ENCODE measurements around the gene KCNA10.

KCNA10 gene

GRCh38 chr1:110551278-110551809 lies 32.4 kb upstream of the KCNA10 start:
- no peak for TF ChIP-seq ARNT (IDR thresholded peaks at IDR 0.05)
- no peak for TF ChIP-seq L3MBTL2 (conservative IDR thresholded peaks at IDR 0.05)
- TF ChIP-seq FOXA1 (IDR thresholded peaks at IDR 0.05): no peak
- TF ChIP-seq CTBP1 (IDR thresholded peaks at IDR 0.05; ENCODE audit: borderline replicate concordance): no peak
- no peak for TF ChIP-seq NFRKB (IDR thresholded peaks at IDR 0.05)
- no peak for TF ChIP-seq ZNF384 (IDR thresholded peaks at IDR 0.05)
- no peak for TF ChIP-seq HDGF (IDR thresholded peaks at IDR 0.05; ENCODE audit: borderline replicate concordance)
- TF ChIP-seq ELF4 (IDR thresholded peaks at IDR 0.05): no peak
- no peak for TF ChIP-seq TARDBP (IDR thresholded peaks at IDR 0.05)
- TF ChIP-seq SP1 (IDR thresholded peaks at IDR 0.05): no peak
- no peak for TF ChIP-seq FOXM1 (IDR thresholded peaks at IDR 0.05; ENCODE audit: borderline replicate concordance)
- TF ChIP-seq, protein P1, sequence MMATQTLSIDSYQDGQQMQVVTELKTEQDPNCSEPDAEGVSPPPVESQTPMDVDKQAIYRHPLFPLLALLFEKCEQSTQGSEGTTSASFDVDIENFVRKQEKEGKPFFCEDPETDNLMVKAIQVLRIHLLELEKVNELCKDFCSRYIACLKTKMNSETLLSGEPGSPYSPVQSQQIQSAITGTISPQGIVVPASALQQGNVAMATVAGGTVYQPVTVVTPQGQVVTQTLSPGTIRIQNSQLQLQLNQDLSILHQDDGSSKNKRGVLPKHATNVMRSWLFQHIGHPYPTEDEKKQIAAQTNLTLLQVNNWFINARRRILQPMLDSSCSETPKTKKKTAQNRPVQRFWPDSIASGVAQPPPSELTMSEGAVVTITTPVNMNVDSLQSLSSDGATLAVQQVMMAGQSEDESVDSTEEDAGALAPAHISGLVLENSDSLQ (IDR thresholded peaks at IDR 0.05): no peak
- TF ChIP-seq SUZ12 (IDR thresholded peaks at IDR 0.05): no peak
- TF ChIP-seq LEF1 (IDR thresholded peaks at IDR 0.05; ENCODE audit: borderline replicate concordance): no peak
- TF ChIP-seq BHLHE40 (IDR thresholded peaks at IDR 0.05; ENCODE audit: borderline replicate concordance): no peak
- no peak for TF ChIP-seq FOXK2 (IDR thresholded peaks at IDR 0.05)
- no peak for DNase-seq (ENCODE audit: extremely low spot score)
- ChIA-PET CTCF (no interaction called here), POLR2A (no interaction called here)

GRCh38 chr1:110549831-110550230 lies 30.9 kb upstream of the KCNA10 start:
- ChIA-PET POLR2A (no interaction called here), CTCF (no interaction called here)
- DNase-seq (ENCODE audit: extremely low spot score): no peak
- no peak for TF ChIP-seq HDGF (IDR thresholded peaks at IDR 0.05; ENCODE audit: borderline replicate concordance)
- no peak for TF ChIP-seq ELF4 (IDR thresholded peaks at IDR 0.05)
- TF ChIP-seq ZNF384 (IDR thresholded peaks at IDR 0.05): no peak
- TF ChIP-seq FOXM1 (IDR thresholded peaks at IDR 0.05; ENCODE audit: borderline replicate concordance): no peak
- no peak for TF ChIP-seq SUZ12 (IDR thresholded peaks at IDR 0.05)
- TF ChIP-seq, protein P1 (IDR thresholded peaks at IDR 0.05): no peak
- no peak for TF ChIP-seq NFRKB (IDR thresholded peaks at IDR 0.05)
- no peak for TF ChIP-seq BHLHE40 (IDR thresholded peaks at IDR 0.05; ENCODE audit: borderline replicate concordance)
- no peak for TF ChIP-seq L3MBTL2 (conservative IDR thresholded peaks at IDR 0.05)
- TF ChIP-seq TARDBP (IDR thresholded peaks at IDR 0.05): no peak
- TF ChIP-seq SP1 (IDR thresholded peaks at IDR 0.05): no peak
- TF ChIP-seq ARNT (IDR thresholded peaks at IDR 0.05): no peak
- no peak for TF ChIP-seq FOXK2 (IDR thresholded peaks at IDR 0.05)
- TF ChIP-seq LEF1 (IDR thresholded peaks at IDR 0.05; ENCODE audit: borderline replicate concordance): no peak
- no peak for TF ChIP-seq FOXA1 (IDR thresholded peaks at IDR 0.05)
- no peak for TF ChIP-seq CTBP1 (IDR thresholded peaks at IDR 0.05; ENCODE audit: borderline replicate concordance)

- no peak for TF ChIP-seq TARDBP (IDR thresholded peaks at IDR 0.05)
- no peak for TF ChIP-seq ELF4 (IDR thresholded peaks at IDR 0.05)
- no peak for TF ChIP-seq ZNF384 (IDR thresholded peaks at IDR 0.05)
- no peak for TF ChIP-seq FOXA1 (IDR thresholded peaks at IDR 0.05)
- no peak for TF ChIP-seq HDGF (IDR thresholded peaks at IDR 0.05; ENCODE audit: borderline replicate concordance)
- TF ChIP-seq, protein P1 (IDR thresholded peaks at IDR 0.05): no peak
- CTCF ChIA-PET: no interaction called here
- DNase-seq (ENCODE audit: extremely low spot score): peak; percentile 70
- POLR2A ChIA-PET: no interaction called here
Measured at GRCh38 chr1:110548381-110548780, 29.4 kb upstream of the KCNA10 start.

GRCh38 chr1:110547017-110547416 lies 28.0 kb upstream of the KCNA10 start:
- CTCF ChIA-PET: no interaction called here
- TF ChIP-seq FOXA1 (IDR thresholded peaks at IDR 0.05) (no peak), SUZ12 (IDR thresholded peaks at IDR 0.05) (no peak), HDGF (IDR thresholded peaks at IDR 0.05; ENCODE audit: borderline replicate concordance) (no peak), ZNF384 (IDR thresholded peaks at IDR 0.05) (no peak), FOXM1 (IDR thresholded peaks at IDR 0.05; ENCODE audit: borderline replicate concordance) (no peak), NFRKB (IDR thresholded peaks at IDR 0.05) (no peak), CTBP1 (IDR thresholded peaks at IDR 0.05; ENCODE audit: borderline replicate concordance) (no peak), SP1 (IDR thresholded peaks at IDR 0.05) (no peak), LEF1 (IDR thresholded peaks at IDR 0.05; ENCODE audit: borderline replicate concordance) (no peak), ELF4 (IDR thresholded peaks at IDR 0.05) (no peak), FOXK2 (IDR thresholded peaks at IDR 0.05) (no peak), L3MBTL2 (conservative IDR thresholded peaks at IDR 0.05) (no peak), ARNT (IDR thresholded peaks at IDR 0.05) (no peak), TARDBP (IDR thresholded peaks at IDR 0.05) (no peak), BHLHE40 (IDR thresholded peaks at IDR 0.05; ENCODE audit: borderline replicate concordance) (no peak)
- TF ChIP-seq, protein P1 (IDR thresholded peaks at IDR 0.05): no peak

DNA sequence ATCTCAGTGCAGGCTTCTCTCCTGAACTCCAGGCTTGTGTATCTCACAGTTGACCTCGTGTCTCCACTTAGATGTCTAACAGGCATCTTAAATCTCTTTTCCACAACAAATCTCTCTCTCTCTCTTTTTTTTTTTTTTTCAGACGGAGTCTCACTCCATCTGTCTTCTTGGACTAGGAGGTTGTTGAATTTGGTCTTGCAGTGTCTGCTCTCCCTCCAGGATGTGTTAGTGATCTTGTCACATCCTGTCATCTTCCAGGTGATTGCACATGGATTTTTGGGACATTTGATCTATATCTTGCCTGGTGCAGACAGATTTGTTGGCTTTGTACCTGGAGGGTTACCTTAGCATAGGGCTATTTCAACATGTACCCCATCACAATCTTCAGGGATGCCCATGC lies 26.5 kb upstream of the KCNA10 start:
- TF ChIP-seq FOXK2 (IDR thresholded peaks at IDR 0.05) (no peak), BHLHE40 (IDR thresholded peaks at IDR 0.05; ENCODE audit: borderline replicate concordance) (no peak), HDGF (IDR thresholded peaks at IDR 0.05; ENCODE audit: borderline replicate concordance) (no peak), CTBP1 (IDR thresholded peaks at IDR 0.05; ENCODE audit: borderline replicate concordance) (no peak), NFRKB (IDR thresholded peaks at IDR 0.05) (no peak), SUZ12 (IDR thresholded peaks at IDR 0.05) (no peak), LEF1 (IDR thresholded peaks at IDR 0.05; ENCODE audit: borderline replicate concordance) (no peak), ELF4 (IDR thresholded peaks at IDR 0.05) (no peak), ARNT (IDR thresholded peaks at IDR 0.05) (no peak), ZNF384 (IDR thresholded peaks at IDR 0.05) (no peak)
- TF ChIP-seq, protein P1 (IDR thresholded peaks at IDR 0.05): no peak
- DNase-seq (ENCODE audit: extremely low spot score): no peak
- ChIA-PET POLR2A (no interaction called here), CTCF (no interaction called here)

More at GRCh38 chr1:110547017-110547416, 28.0 kb upstream of the KCNA10 start:
- POLR2A ChIA-PET: no interaction called here
- no peak for DNase-seq (ENCODE audit: extremely low spot score)
